HepG2 (cell line): Measurements from ENCODE around the gene CX3CR1. TPM values are rescaled to one million over a fixed set of nuclear protein-coding genes. Genes with fewer than 3 reads are reported as not detected.
A peak's percentile ranks its signal among the peaks of the same experiment; 100 is the strongest.

ENCODE experiments used
- ADNP ChIP-seq: sonication (generic); formaldehyde crosslinking; IDR thresholded peaks from 2 replicates; pipeline ENCODE4 v1.4.0; 2020; ENCODE audit warnings: missing genetic modification reagents
- ARNT ChIP-seq: fragments of 450-650 bp; IDR thresholded peaks from 2 replicates; pipeline ENCODE4 v1.6.1; 2017
- HMG20A ChIP-seq: IDR thresholded peaks from 2 replicates; pipeline ENCODE4 v1.6.1; 2016; ENCODE audit warnings: borderline replicate concordance
- HOXA5 ChIP-seq: sonication (generic); formaldehyde crosslinking; IDR thresholded peaks from 2 replicates; pipeline ENCODE4 v1.4.0; 2020; ENCODE audit warnings: missing genetic modification reagents
- KAT7 ChIP-seq: IDR thresholded peaks from 2 replicates; pipeline ENCODE4 v1.6.1; 2018; ENCODE audit warnings: borderline replicate concordance, missing compliant biosample characterization
- POLR2G ChIP-seq: fragments of 200-400 bp; formaldehyde crosslinking; IDR thresholded peaks from 2 replicates; pipeline ENCODE4 v1.6.1; 2018; ENCODE audit warnings: mild to moderate bottlenecking, low read depth, low read length, moderate library complexity
- RBM39 ChIP-seq: fragments of 200-400 bp; formaldehyde crosslinking; IDR thresholded peaks from one replicate; pipeline ENCODE4 v1.6.1; 2018; ENCODE audit warnings: antibody characterized with exemption, mild to moderate bottlenecking, low read depth, low read length; ENCODE audit not compliant: poor library complexity, severe bottlenecking
- RORA ChIP-seq: sonication (generic); formaldehyde crosslinking; IDR thresholded peaks from 2 replicates; pipeline ENCODE4 v1.5.0; 2020; ENCODE audit warnings: mild to moderate bottlenecking, missing genetic modification reagents, moderate library complexity
- SKI ChIP-seq: fragments of 450-650 bp; IDR thresholded peaks from one replicate; pipeline ENCODE4 v1.6.1; 2018; ENCODE audit warnings: mild to moderate bottlenecking; ENCODE audit not compliant: partially characterized antibody
- SNAPC2 ChIP-seq: sonication (generic); formaldehyde crosslinking; IDR thresholded peaks from 2 replicates; pipeline ENCODE4 v1.8.1; 2022; ENCODE audit warnings: mild to moderate bottlenecking, missing genetic modification reagents
- TAF1 ChIP-seq: sonication (generic); formaldehyde crosslinking; IDR thresholded peaks from 2 replicates; pipeline ENCODE4 v1.4.0; 2020; ENCODE audit warnings: missing genetic modification reagents
- TRAFD1 ChIP-seq: sonication (generic); formaldehyde crosslinking; IDR thresholded peaks from 2 replicates; pipeline ENCODE4 v1.5.1; 2020; ENCODE audit warnings: missing genetic modification reagents, mild to moderate bottlenecking, borderline replicate concordance
- ZBTB10 ChIP-seq: sonication (generic); formaldehyde crosslinking; IDR thresholded peaks from 2 replicates; pipeline ENCODE4 v1.4.0; 2020; ENCODE audit warnings: missing genetic modification reagents, borderline replicate concordance
- ZNF367 ChIP-seq: sonication (generic); formaldehyde crosslinking; IDR thresholded peaks from 2 replicates; pipeline ENCODE4 v1.4.0; 2020; ENCODE audit warnings: missing genetic modification reagents, borderline replicate concordance
- ZNF407 ChIP-seq: sonication (generic); formaldehyde crosslinking; IDR thresholded peaks from one replicate; pipeline ENCODE4 v1.5.1; 2020; ENCODE audit warnings: mild to moderate bottlenecking, missing genetic modification reagents; ENCODE audit errors: not compliant biosample characterization
- ZNF501 ChIP-seq: sonication (generic); formaldehyde crosslinking; IDR thresholded peaks from 2 replicates; pipeline ENCODE4 v1.5.1; 2020; ENCODE audit warnings: mild to moderate bottlenecking, moderate library complexity, missing genetic modification reagents
- ZNF878 ChIP-seq: sonication (generic); formaldehyde crosslinking; IDR thresholded peaks from 2 replicates; pipeline ENCODE4 v1.8.1; 2023; ENCODE audit warnings: mild to moderate bottlenecking, missing genetic modification reagents, moderate library complexity
- polyA plus RNA-seq, 8 experiments: library from polyadenylated mRNA; depleted of rRNA in 3 of 8; stranded (reverse) in 7 of 8; unstranded in 1 of 8; fragments of >200 nt; fragmentation: Illumina TruSeq in 4 of 8; extraction: Trizol in 4 of 8; gene quantifications; 2 replicates each; pipeline versions ENCODE4 v1.2.1 to v1.2.3, GENCODE V29; 2011 to 2016; ENCODE audit warnings: low read depth in 4 of 8, missing spikeins in 1 of 8, mixed read lengths in 1 of 8; ENCODE audit not compliant: insufficient read depth in 1 of 8
- total RNA-seq, 5 experiments: library from RNA; depleted of rRNA; stranded (reverse); fragments of >200 nt; fragmentation: Illumina TruSeq; extraction: Trizol; gene quantifications; 2 replicates each; pipeline ENCODE4 v1.2.3, GENCODE V29; 2016; ENCODE audit warnings: low read depth in 1 of 5

Gene CX3CR1
- total and polyA plus RNA-seq, 2 of the 13 experiments (the other 11 are each of a cell fraction or from before 2014, with no cell fraction given) = not detected

- TF ChIP-seq ZNF407 = no peak
- no peak for TF ChIP-seq KAT7 (CRISPR knock-in tag)
- peak; percentile 63; the same call in 1 of the 2 replicates for TF ChIP-seq ZNF878 (CRISPR knock-in tag)
- TF ChIP-seq ZBTB10 (CRISPR knock-in tag) = no peak
- no peak for TF ChIP-seq ADNP (CRISPR knock-in tag)
- no peak for TF ChIP-seq TRAFD1 (CRISPR knock-in tag)
- TF ChIP-seq SNAPC2 (CRISPR knock-in tag) = peak; percentile 82; the same call in 1 of the 2 replicates
- TF ChIP-seq HOXA5 (CRISPR knock-in tag) = 0 out of 2 replicates have a peak, but pooled peaks have one; percentile 81
- TF ChIP-seq RORA (CRISPR knock-in tag) = no peak
- TF ChIP-seq RBM39 = no peak
- peak; percentile 72; the same call in 1 of the 2 replicates for TF ChIP-seq HMG20A (CRISPR knock-in tag)
- TF ChIP-seq SKI = peak; percentile 78
- TF ChIP-seq ARNT = no peak
- TF ChIP-seq ZNF501 (CRISPR knock-in tag) = no peak
- TF ChIP-seq ZNF367 (CRISPR knock-in tag) = no peak
- no peak for TF ChIP-seq POLR2G
- TF ChIP-seq TAF1 (CRISPR knock-in tag) = no peak
These were observed 37.8 kb upstream of the CX3CR1 start (continued) for GRCh38 chr3:39317571-39318169.
